GM19397 (cell line): ENCODE measurements around the gene DCD.

Experiments used
- ATAC-seq: cut with Tn5 transposase; IDR thresholded peaks from one replicate; pipeline ENCODE4 v1.9.1; 2021; ENCODE audit warnings: mild to moderate bottlenecking, moderate library complexity; ENCODE audit not compliant: unreplicated experiment

DCD gene

GRCh38 chr12:54608769-54609168 is 39.4 kb downstream of the DCD start:
- no peak for ATAC-seq

GRCh38 chr12:54608156-54608555 is 40.0 kb downstream of the DCD start:
- ATAC-seq = no peak

GRCh38 chr12:54606556-54606955 is 41.6 kb downstream of the DCD start:
- ATAC-seq = no peak

- no peak for ATAC-seq
Measured at GRCh38 chr12:54605138-54605970, 42.8 kb downstream of the DCD start.

GRCh38 chr12:54604436-54604835 is 43.7 kb downstream of the DCD start:
- ATAC-seq = no peak

GRCh38 chr12:54603872-54604271 is 44.3 kb downstream of the DCD start:
- ATAC-seq = no peak

- ATAC-seq = peak; percentile 81
Measured at GRCh38 chr12:54603173-54603814, 44.9 kb downstream of the DCD start.

GRCh38 chr12:54602661-54603060 is 45.5 kb downstream of the DCD start:
- ATAC-seq = no peak

GRCh38 chr12:54601841-54602240 is 46.3 kb downstream of the DCD start:
- ATAC-seq = no peak

GRCh38 chr12:54598970-54599369 is 49.2 kb downstream of the DCD start:
- no peak for ATAC-seq

- no peak for ATAC-seq
Measured at GRCh38 chr12:54596526-54596946, 51.6 kb downstream of the DCD start.

- ATAC-seq = no peak
Measured at GRCh38 chr12:54595471-54595870, 52.7 kb downstream of the DCD start.
